ENCODE measurements around the gene GLTPD2. TPM values are rescaled to one million over a fixed set of nuclear protein-coding genes. Genes with fewer than 3 reads are reported as not detected.

The GLTPD2 gene
- total and polyA plus RNA-seq, 2 donors (not counting 3 experiments of a cell fraction or from before 2014, with no cell fraction given) = not detected

DNA sequence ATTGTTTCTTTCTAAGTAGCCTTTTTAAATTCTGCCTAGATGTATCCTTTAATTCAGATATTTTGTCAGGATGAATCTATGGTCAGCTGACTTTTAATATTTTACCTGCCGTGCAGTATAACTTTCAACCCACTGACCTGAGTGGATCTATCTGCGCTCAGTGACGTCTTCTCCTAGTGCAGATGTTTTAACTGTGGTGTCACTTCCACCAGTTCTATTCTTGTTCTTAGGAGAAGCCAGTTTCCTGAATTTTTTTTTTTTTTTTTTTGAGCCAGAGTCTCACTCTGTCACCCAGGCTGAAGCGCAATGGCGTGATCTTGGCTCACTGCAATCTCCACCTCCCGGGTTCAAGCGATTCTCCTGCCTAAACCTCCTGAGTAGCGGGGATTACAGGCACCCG is 22.0 kb upstream of the GLTPD2 start:
- no TSS peak for BruUV-seq (replicated peaks)

More for the DNA sequence above, 22.0 kb upstream of the GLTPD2 start:
- no peaks in the 10 kb centered on the region for H3K9me1 ChIP-seq (replicated peaks; ENCODE audit: control insufficient read depth, extremely low read depth, insufficient read depth, low read length)
- no peak overlapping the region for H3K4me2 ChIP-seq (ENCODE audit: insufficient read depth, low read length)
- no peaks in the 10 kb centered on the region for H3K4me1 ChIP-seq (ENCODE audit: control insufficient read depth, extremely low read depth, insufficient read depth, low read length)
- no peak overlapping the region for H3K27ac ChIP-seq (ENCODE audit: insufficient read depth, low read depth, low read length)
- no peak for DNase-seq (ENCODE audit: low read depth, low spot score)
- dilution Hi-C loops (cut with MboI; ENCODE audit: extremely low pct_ligation_motif_present, low sequenced_read_pairs) (no loop called here), intact Hi-C loops (cut with micrococcal nuclease) (no loop called here)
- H3K4me3 ChIP-seq (replicated peaks in 1 of 3; ENCODE audit: insufficient read depth in 1 of 3, low read depth in 1 of 3, low read length in 3 of 3) = no peak overlapping the region
- no peak overlapping the region for H3K9ac ChIP-seq (replicated peaks; ENCODE audit: extremely low read depth, insufficient read depth, low read length)
- no peak for TF ChIP-seq POLR2A (IDR thresholded peaks at IDR 0.05; ENCODE audit: low read depth, low read length)
- no peak for TF ChIP-seq POLR2AphosphoS5 (IDR thresholded peaks at IDR 0.05; ENCODE audit: insufficient read depth, low read depth, low read length)
- no peak for TF ChIP-seq CTCF (IDR thresholded peaks at IDR 0.05; ENCODE audit: extremely low read depth in 1 of 2, insufficient read depth in 1 of 2, low read depth in 1 of 2, low read length in 2 of 2)
- TF ChIP-seq GATA2 (IDR thresholded peaks at IDR 0.05; ENCODE audit: insufficient read depth, insufficient read length, low read depth, low read length) = no peak
- TF ChIP-seq EZH2 (IDR thresholded peaks at IDR 0.05; ENCODE audit: borderline replicate concordance, low read depth, low read length, severe bottlenecking) = no peak
- no peak for TF ChIP-seq JUN (IDR thresholded peaks at IDR 0.05; ENCODE audit: borderline replicate concordance, insufficient read depth, insufficient read length, low read depth)
- TF ChIP-seq MAX (IDR thresholded peaks at IDR 0.05; ENCODE audit: insufficient read depth, insufficient read length) = no peak
- TF ChIP-seq FOS (IDR thresholded peaks at IDR 0.05; ENCODE audit: borderline replicate concordance, insufficient read depth, low read length) = no peak
- H4K20me1 ChIP-seq (replicated peaks; ENCODE audit: control insufficient read depth, extremely low read depth, insufficient read depth, low read length) = no peaks in the 10 kb centered on the region
- no peak for FAIRE-seq
- POLR2A ChIA-PET = no interaction called here
- no peaks in the 10 kb centered on the region for H3K9me3 ChIP-seq (replicated peaks; ENCODE audit: control insufficient read depth, insufficient read depth, low read length)
- no peak overlapping the region for H2AFZ ChIP-seq (ENCODE audit: low read depth, low read length)
- CTCF ChIA-PET = no interaction called here
- H3K79me2 ChIP-seq (ENCODE audit: control insufficient read depth, insufficient read depth, low read length) = no peaks in the 10 kb centered on the region
- H3K36me3 ChIP-seq (ENCODE audit: control insufficient read depth in 2 of 2, extremely low read depth in 1 of 2, insufficient read depth in 2 of 2, low read length in 2 of 2) = no peaks in the 10 kb centered on the region
- H3K27me3 ChIP-seq (ENCODE audit: control insufficient read depth in 2 of 2, insufficient read depth in 2 of 2, low read length in 2 of 2) = peaks cover 4 to 6% of the 10 kb centered on the region in 2 experiments

Data from endothelial cell of umbilical vein (primary cell).